Measurements from ENCODE around the gene CDA. TPM values are rescaled to one million over a fixed set of nuclear protein-coding genes. Genes with fewer than 3 reads are reported as not detected.

Gene CDA
- total and polyA plus RNA-seq, 9 of the 15 experiments (the other 6 are each of a cell fraction or from before 2014, with no cell fraction given) = not detected

DNA sequence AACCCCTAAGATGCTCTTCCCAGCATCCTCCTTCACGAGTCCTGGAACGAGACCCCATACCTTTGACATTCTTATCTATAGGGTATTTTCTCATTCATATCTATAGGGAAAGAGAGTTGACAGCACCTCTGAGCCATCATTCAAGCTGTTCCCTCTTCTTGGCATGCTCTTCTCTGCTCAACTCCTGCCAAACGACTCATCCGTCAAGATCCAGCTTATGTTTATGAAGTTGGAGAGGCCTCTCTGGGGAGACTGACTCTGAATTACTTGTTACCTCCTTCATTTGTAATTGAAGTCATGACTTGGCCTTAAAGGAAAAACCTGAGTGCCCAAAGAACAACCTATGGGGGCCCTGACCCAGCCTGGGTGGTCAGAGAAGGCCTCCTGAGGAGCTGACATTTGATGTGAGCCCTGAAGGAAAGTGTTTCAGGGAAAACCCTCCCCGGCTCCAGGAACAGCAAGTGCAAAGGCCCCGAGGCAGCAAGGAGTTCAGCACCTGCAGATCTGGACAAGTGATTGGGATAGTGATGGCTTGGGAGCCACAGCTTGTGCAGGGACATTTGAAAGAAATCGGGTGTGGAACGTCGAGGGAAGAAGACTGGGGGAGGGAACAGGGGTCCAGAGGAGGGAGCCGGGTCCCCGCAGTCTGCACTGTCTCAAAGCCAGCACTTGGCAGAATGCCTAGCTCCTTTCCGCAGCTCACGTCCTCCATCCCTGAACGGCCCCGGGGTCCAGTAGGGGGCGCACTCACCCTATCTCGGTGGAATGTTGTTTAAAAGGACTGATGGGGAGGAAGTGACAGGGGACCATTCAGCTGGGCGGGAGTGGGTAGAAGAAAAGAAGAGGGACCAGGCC is 14.0 kb upstream of the CDA start:
- Histone ChIP-seq H2AFZ (ENCODE audit: low read depth, low read length) (no peak overlapping the region), H3K9me1 (ENCODE audit: control insufficient read depth, insufficient read depth, low read length) (no peaks in the 10 kb centered on the region), H3K27ac (ENCODE audit: extremely low read depth, low read depth, low read length) (no peak overlapping the region), H3K36me3 (ENCODE audit: control insufficient read depth, insufficient read depth, low read length) (no peaks in the 10 kb centered on the region), H4K20me1 (replicated peaks; ENCODE audit: control insufficient read depth, insufficient read depth, low read length) (no peaks in the 10 kb centered on the region), H3K27me3 (ENCODE audit: control insufficient read depth in 2 of 2, insufficient read depth in 2 of 2, low read length in 2 of 2) (peaks cover 9 to 10% of the 10 kb centered on the region in 2 experiments; a peak in 4 of 5 replicates), H3K9me3 (replicated peaks; ENCODE audit: control insufficient read depth, insufficient read depth, low read depth, low read length) (no peaks in the 10 kb centered on the region), H3K79me2 (ENCODE audit: control insufficient read depth, insufficient read depth, low read length) (no peaks in the 10 kb centered on the region), H3K4me3 (no peak overlapping the region), H3K4me2 (ENCODE audit: insufficient read depth, low read length) (no peak overlapping the region; the same call in 1 of the 2 replicates), H3K9ac (ENCODE audit: insufficient read depth in 1 of 2, low read depth in 2 of 2, low read length in 2 of 2) (no peak overlapping the region), H3K4me1 (replicated peaks in 1 of 2; ENCODE audit: control insufficient read depth in 2 of 2, insufficient read depth in 2 of 2, low read length in 2 of 2) (peaks cover 0 to 9% of the 10 kb centered on the region in 2 experiments; a peak in 2 of 5 replicates)
- peak; percentile 90 to 91 (median 90) for DNase-seq (ENCODE audit: extremely low read depth in 1 of 4, low spot score in 3 of 4)
- ChIA-PET CTCF (ENCODE audit: low intra/inter-chr PET ratio) (interaction anchor here (1.3 to 2.8 kb wide), 2 partner anchors 58 to 65 kb away, joined by 10 to 17 read pairs; partner anchors contain the start of gene PINK1), POLR2A (interaction anchor here (0.6 to 1.1 kb wide), 7 partner anchors 10 to 806 kb away, joined by 3 read pairs; no protein-coding TSS in a partner anchor)
- intact Hi-C loops (cut with micrococcal nuclease) (loop anchor here (1.0 kb wide), 2 partner anchors 58 to 65 kb away; partner anchors contain the start of gene PINK1), in situ Hi-C loops (cut with MboI) (no loop called here)
- WGBS (ENCODE audit: insufficient coverage, low coverage, missing lambda C conversion rate) = 1% methylated on average over 18 of the region's 18 CpGs
- no TSS peak for BruUV-seq (replicated peaks)
- peak; percentile 98 for ATAC-seq
- peak; percentile 92 for FAIRE-seq
- TF ChIP-seq SAFB (IDR thresholded peaks at IDR 0.05; ENCODE audit: borderline replicate concordance, low read depth, low read length) (no peak), FOXJ2 (tag; IDR thresholded peaks at IDR 0.05) (no peak), POLR3A (IDR thresholded peaks at IDR 0.05; ENCODE audit: borderline replicate concordance, extremely low read depth, insufficient read depth, insufficient read length) (no peak), POLR3G (IDR thresholded peaks at IDR 0.05; ENCODE audit: extremely low read depth, insufficient read length, insufficient replicate concordance) (no peak), EP400 (IDR thresholded peaks at IDR 0.05) (no peak), ZKSCAN3 (CRISPR knock-in tag; IDR thresholded peaks at IDR 0.05) (no peak), ZNF395 (CRISPR knock-in tag; IDR thresholded peaks at IDR 0.05) (no peak)
- TF ChIP-seq, protein P1, sequence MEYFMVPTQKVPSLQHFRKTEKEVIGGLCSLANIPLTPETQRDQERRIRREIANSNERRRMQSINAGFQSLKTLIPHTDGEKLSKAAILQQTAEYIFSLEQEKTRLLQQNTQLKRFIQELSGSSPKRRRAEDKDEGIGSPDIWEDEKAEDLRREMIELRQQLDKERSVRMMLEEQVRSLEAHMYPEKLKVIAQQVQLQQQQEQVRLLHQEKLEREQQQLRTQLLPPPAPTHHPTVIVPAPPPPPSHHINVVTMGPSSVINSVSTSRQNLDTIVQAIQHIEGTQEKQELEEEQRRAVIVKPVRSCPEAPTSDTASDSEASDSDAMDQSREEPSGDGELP (CRISPR knock-in tag; IDR thresholded peaks at IDR 0.05; ENCODE audit: borderline replicate concordance) = peak; percentile 70
- TF ChIP-seq, protein P2, sequence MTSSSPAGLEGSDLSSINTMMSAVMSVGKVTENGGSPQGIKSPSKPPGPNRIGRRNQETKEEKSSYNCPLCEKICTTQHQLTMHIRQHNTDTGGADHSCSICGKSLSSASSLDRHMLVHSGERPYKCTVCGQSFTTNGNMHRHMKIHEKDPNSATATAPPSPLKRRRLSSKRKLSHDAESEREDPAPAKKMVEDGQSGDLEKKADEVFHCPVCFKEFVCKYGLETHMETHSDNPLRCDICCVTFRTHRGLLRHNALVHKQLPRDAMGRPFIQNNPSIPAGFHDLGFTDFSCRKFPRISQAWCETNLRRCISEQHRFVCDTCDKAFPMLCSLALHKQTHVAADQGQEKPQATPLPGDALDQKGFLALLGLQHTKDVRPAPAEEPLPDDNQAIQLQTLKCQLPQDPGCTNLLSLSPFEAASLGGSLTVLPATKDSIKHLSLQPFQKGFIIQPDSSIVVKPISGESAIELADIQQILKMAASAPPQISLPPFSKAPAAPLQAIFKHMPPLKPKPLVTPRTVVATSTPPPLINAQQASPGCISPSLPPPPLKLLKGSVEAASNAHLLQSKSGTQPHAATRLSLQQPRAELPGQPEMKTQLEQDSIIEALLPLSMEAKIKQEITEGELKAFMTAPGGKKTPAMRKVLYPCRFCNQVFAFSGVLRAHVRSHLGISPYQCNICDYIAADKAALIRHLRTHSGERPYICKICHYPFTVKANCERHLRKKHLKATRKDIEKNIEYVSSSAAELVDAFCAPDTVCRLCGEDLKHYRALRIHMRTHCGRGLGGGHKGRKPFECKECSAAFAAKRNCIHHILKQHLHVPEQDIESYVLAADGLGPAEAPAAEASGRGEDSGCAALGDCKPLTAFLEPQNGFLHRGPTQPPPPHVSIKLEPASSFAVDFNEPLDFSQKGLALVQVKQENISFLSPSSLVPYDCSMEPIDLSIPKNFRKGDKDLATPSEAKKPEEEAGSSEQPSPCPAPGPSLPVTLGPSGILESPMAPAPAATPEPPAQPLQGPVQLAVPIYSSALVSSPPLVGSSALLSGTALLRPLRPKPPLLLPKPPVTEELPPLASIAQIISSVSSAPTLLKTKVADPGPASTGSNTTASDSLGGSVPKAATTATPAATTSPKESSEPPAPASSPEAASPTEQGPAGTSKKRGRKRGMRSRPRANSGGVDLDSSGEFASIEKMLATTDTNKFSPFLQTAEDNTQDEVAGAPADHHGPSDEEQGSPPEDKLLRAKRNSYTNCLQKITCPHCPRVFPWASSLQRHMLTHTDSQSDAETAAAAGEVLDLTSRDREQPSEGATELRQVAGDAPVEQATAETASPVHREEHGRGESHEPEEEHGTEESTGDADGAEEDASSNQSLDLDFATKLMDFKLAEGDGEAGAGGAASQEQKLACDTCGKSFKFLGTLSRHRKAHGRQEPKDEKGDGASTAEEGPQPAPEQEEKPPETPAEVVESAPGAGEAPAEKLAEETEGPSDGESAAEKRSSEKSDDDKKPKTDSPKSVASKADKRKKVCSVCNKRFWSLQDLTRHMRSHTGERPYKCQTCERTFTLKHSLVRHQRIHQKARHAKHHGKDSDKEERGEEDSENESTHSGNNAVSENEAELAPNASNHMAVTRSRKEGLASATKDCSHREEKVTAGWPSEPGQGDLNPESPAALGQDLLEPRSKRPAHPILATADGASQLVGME (CRISPR knock-in tag; IDR thresholded peaks at IDR 0.05) = peak; percentile 91
- TF ChIP-seq, protein P3, sequence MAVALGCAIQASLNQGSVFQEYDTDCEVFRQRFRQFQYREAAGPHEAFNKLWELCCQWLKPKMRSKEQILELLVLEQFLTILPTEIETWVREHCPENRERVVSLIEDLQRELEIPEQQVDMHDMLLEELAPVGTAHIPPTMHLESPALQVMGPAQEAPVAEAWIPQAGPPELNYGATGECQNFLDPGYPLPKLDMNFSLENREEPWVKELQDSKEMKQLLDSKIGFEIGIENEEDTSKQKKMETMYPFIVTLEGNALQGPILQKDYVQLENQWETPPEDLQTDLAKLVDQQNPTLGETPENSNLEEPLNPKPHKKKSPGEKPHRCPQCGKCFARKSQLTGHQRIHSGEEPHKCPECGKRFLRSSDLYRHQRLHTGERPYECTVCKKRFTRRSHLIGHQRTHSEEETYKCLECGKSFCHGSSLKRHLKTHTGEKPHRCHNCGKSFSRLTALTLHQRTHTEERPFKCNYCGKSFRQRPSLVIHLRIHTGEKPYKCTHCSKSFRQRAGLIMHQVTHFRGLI (CRISPR knock-in tag; IDR thresholded peaks at IDR 0.05) = no peak
